GM19193 (cell line): ENCODE measurements around the gene KCNQ1.

Experiments
- POLR2A ChIP-seq: IDR thresholded peaks from 4 replicates; pipeline ENCODE4 v1.6.1; 2011; ENCODE audit not compliant: insufficient read depth, insufficient read length; ENCODE audit errors: extremely low read depth

The KCNQ1 gene

DNA sequence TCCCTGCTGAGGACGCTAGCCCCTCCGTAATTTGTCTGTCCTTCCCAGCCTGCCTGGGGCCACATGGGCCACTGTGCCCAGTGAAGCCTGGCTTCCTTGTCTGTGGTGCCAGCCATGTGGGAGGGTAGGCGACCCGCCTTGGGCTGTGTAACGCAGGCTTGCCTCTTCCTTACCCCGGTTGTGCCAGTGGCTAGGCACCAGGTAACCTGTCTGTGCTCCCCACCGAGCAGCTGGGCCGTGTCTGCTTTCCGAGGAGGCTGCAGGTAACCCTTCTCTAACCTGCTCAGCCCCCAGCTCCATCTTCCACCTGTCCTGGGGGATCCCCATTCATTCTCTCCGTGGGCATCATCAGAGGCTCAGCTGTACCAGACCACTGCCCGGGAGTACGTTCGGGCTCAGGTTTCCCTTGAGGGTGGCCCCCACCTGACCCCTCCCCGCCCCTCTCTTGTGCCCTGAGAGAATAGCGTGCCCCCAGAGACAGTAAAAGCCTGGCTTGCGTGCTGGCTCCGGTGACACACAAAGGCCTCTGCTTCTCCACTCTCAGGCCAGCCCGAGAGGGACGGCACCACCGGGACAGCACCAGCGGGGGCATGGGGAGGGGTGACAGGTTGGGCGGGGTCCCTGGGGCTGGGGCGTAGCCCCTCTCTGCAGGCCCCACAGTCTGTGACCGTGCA is 361.7 kb downstream of the KCNQ1 start:
- TF ChIP-seq POLR2A, result no peak

DNA sequence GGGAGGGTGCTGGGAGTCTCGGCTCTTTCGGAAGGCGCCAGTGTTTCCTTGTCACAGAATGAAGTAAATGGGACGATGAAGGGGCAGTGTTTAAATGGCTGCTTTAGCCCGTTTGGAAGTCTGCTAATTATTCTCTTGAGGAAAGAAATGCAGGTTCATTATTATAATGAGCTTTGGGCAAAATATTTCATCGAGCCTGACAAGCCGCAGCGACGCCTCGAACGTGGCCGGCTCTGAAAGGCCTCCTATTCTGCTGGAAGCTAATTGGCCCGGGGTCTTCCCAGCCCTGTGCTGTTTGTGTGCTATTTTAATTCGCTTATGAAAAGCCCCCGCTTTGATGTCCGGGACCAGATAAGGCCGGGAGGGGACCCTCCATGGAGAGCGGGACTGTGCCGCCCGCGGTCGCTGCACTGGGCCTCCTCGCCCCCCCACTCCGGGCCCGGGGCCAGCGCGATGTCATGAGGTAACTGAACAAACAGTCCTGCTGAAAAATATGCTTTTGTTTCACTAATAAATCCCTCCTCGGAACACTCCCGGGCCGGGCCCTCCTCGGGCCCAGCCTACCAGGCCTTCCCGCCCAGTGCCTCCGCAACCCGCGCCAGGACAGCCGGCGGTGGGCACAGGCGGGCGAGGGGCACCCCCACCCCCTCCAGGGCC is 362.3 kb downstream of the KCNQ1 start:
- no peak for TF ChIP-seq POLR2A

DNA sequence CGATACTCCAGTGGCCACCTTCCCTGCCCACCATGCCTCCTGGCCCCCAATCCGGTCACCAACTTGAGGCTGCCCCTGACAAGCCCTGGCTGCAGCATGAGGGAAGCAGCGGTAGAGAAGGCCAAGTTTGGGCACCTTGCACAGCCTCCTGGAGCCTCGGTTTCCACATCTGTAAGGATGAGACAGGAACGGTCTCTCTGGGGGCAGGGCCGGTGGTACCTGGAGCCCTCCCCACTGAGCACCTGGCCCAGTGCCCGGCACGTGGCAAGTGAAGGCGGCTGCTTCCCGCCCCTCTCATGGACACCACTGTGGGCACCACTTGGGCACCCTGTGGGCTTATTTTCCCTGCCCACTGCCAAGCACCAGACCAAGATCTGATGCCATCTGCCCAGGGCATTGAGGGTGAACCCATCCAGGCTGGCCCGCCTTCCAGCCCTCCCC is 363.0 kb downstream of the KCNQ1 start:
- no peak for TF ChIP-seq POLR2A

DNA sequence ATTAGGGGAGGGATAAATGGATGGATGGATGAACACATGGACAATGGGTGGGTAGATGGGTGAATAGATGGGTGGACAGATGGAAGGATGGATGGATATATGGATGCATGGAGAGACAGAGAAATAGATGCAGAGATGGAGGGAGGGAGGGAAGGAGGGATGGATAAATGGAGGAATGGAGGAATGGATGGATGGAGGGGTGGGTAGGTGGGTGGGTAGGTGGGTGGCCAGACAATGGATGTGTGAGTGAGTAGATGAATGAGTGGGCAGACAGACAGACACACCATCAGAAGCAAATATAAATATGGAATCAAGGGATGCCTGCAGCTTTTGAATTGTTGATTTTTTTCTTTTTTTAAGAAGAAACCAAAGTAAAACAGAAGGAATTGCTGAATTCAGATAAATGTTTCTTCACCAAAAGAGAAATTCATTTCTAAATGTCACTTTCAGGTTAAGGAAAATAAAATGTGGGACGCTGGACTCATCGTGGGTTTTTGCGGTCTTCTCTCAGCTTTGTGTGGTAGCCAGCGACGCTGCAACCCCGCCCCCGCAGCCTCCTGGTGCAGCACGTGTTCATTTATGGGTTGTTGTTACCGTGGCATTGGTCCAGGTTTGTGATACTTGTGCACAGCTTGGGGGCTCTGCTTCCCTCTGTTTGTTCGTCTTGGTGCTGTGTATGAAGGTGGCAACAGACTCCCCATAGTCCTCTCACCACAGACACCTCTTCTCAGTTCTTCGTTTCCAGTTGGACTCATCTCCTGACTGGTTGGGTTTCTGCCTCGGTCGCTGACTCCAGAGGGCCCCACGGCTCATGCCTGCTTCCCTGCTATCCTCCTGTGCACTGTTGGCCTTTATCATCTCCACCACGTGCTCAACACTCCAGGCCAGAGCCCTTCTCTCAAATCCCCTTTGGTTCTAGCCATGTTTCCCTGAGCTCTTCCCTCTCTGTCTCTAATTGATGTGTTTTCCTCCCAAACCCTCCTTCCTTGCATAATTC is 364.3 kb downstream of the KCNQ1 start:
- no peak for TF ChIP-seq POLR2A

DNA sequence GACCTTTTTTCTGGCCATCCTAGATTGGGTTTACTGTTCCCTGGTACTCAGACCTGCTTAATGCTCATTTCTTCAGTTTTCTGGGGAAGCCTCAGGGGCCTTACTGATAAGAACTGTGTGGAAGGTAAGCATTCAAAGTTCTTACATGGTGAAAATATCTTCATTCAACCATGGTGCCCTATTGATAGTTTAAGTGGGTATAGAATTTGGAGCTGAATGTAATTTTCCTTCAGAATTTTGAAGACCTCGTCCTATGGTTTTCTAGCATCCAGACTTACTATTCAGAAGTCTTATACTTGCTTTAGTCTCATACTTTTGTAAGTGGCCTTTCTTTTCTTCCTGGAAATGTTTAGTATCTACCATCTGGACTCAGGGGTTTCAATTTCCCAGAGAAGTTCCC is 365.0 kb downstream of the KCNQ1 start:
- no peak for TF ChIP-seq POLR2A

DNA sequence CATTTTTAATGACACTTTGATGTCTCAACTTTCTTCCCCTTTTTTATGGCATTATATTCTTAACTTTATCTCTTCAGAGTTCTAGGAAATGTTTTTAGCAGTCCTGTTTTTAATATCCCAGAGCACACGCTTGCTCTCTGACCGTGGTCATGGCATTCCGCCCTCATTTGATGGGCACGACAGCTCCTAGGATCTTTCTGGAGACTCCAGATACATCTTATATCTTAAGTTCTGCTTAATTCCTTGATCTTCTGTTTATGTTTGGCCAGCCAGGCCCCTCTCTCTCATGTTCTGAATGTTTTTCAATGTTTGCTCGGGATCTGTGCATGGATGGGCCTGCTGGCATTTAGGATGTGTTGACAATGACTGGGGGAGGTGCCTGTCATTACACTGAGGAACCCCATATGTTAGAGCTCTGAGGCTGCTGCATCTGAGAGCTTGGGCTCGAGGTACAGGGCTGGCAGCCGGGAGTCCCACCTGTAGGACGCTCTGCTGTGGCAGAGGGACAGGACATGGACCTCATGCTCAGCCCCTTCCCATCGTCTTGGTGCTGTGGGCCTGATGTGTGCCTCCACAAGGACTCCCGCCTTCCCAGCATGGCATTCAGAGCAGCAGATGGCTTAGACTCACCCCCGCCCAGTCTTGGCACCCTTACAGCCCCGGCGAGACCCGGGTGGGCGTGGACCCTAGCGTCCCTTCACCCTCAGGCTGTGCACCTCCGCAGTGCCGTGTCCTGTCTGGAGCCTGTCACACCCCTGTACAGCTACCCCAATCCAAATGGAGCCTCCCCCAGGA is 365.8 kb downstream of the KCNQ1 start:
- TF ChIP-seq POLR2A, result no peak

DNA sequence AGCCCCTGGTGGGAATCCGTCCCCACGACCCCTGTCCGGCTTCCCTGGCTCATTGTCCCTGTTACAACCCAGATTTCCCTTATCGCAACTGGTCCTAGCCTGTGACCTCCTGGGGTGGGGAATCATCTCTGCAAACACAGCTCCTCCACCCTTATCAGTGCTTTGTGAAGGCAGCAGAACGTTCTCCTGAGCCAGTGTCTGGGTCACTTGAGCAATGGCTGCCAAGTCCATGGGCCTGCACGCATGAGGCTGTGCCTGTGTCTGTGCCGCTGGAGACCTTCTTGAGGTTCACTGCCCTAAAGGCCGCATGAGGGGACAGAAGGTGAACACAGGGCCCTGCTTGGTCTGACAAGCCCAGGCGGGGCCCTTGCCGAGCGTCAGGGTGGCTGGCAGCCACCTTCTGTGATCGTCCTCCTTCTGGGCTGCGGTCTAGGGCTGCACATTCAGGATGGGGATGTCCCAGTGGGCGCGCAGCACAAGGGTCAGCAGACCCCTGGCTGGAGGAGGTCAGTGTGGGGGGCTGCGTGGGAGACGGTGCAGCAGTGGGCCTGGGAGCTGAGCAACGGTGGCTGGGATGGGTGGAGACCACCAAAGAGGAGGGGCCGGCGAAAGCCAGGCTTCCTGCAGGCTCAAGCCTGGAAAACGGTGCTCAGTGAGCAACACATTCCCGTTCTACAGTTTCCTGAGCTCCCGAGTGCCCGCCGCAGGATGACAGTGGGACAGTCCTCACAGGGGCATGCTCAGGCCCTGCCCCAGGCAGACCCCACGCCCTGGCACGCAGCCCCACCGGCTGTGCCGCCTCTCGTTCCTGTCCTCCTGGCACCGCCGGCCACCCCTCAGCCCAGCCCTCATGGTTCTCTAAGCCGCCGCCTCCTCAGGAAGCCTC is 366.6 kb downstream of the KCNQ1 start:
- no peak for TF ChIP-seq POLR2A

DNA sequence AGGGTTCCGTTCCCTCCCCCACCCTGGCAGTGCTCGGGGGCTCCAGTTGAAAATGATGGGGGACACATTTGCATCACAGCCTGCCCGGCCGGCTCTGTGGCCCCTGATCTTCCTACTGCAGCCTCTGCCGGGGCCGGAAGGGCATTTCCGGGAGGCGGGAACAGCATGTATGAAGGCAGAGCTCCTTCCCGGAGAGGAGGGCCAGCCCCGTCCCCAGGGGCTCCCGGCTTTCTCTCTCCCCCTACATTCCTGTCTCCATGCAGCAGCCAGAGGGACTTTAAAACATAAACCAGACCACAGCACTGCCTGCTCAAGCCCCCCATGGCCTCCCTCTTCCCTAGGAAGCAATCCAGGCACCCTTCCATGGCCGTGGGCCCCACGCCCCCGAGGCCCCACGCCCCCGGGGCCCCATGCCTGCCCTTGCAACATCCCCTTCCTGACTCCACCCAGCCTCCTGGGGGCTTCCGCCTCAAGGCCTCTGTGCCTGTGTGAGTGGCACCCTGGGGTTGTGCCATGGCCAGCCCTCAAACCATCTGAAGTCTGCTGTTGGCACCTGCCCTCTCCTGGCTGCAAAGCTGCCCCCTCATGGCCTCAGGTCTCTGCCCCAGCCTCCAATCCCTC is 367.7 kb downstream of the KCNQ1 start:
- TF ChIP-seq POLR2A, result no peak

DNA sequence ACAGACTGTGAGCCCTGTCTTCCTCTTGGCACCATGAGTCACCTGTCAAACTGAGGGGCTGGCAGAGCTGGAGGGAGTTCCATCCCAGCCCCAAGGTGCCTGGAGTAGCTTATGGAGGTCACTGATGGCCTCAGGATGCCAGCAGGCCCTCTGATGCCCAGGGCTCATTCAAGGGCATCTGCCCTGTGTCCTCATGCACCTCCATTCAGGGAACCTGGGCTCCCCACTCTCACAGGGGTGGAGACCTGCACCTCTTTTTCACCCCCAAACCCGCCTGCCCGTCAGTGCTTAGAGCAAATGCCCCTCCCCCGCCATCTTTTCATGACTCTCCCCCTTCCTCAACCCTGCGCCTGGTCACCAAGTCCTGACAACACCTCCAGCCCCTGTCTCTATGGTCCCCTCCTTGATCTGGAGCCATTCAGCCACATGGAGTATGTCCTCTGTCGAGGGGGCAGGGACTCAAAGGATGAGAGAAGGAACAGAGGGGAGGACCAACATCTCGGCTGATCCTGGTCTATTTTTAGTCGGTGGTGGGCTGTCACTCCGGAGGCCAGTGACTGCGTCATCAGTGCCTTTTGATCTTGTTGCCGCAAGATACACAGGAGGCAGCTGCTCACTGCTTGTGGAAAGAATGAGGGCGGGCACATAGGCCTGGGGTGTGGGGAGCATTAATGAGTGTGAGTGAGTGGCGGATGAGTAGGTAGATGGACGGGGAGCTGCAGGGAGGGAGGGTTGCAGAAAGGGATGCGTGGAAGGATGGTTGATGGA is 368.5 kb downstream of the KCNQ1 start:
- TF ChIP-seq POLR2A, result no peak

DNA sequence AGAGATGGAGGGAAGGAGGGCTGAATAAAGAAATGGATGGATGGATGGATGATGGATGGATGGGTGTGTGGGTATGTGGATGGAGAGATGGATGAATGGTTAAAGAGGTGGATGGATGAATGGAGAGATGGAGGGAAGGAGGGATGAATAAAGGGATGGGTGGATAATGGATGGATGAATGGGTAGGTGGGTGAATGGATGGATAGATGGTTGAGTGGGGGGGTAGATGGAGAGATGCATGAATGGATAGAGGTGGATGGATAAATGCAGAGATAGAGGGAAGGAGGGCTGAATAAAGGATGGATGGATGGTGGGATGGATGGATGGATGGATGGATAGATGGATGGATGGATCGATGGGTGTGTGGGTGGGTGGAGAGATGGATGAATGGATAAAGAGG is 369.2 kb downstream of the KCNQ1 start:
- no peak for TF ChIP-seq POLR2A

DNA sequence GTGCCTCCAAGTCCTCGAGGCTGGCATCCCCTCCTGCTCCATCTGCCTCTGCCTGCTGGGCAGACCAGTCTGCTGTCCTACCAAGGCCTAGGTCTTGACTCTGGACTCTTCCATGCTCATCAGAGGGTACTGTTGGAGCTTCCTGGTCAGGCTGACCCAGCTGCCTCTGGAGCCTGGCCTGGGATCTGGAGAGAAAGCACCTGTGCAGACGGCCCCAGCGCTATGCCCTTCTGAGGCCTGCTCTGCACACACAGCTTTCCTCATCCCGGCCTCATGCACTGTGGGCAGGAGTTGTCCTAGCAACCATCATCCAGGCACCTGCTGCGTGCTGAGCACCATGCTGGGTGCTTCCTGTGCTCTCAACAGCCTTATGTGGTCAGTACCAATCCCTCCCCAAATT is 369.9 kb downstream of the KCNQ1 start:
- no peak for TF ChIP-seq POLR2A

DNA sequence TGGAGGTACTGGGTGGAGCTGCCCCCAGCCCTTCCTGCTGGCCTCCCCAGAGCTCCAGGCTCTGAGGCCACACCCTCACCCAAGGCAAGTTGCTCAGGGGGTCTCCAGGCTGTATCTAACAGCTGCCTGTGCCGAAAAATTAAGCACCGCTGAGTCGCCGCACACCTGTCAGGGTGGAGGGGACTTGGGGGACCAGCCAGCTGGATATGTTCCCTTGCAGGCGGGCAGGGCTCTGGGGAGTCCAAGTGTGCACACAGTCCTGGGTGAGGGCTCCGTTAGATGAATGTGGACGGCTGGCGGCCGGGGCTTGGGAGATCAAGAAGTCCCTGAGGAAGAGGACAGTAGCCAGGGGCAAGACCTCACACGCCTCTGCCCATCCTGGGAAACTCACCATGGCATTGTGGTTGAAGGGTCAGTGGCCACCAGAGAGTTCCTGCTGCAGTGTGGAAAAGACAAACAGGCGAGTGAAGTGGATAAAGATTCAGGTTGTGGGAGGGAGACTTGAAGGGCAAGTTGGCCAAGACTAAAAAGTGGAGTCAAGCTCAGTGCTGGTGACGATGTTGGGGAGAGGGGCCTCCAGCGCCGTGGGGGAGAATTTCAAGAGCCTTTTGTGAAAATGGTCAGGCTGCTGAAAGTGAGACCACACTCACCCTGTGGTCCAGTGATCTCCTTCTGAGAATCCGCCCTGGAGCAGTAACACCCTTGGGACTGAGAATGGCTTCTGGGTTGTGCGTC is 371.1 kb downstream of the KCNQ1 start:
- TF ChIP-seq POLR2A, result no peak
